Endodermal cell (in vitro differentiated cells): ENCODE data around the gene TBXA2R. TPM values are rescaled to one million over a fixed set of nuclear protein-coding genes. Genes with fewer than 3 reads are reported as not detected.

Experiments
- DNase-seq: peaks from one replicate; pipeline ENCODE4 v3.0.0-alpha.2; 2017
- H3K27ac ChIP-seq: 2 replicates; pipeline ENCODE4 v1.5.1; 2013; ENCODE audit warnings: mild to moderate bottlenecking, low read depth, low read length, moderate library complexity
- H3K27me3 ChIP-seq: 2 replicates; pipeline ENCODE4 v1.6.1; 2013; ENCODE audit warnings: mild to moderate bottlenecking, low read length, moderate library complexity; ENCODE audit not compliant: insufficient read depth, control insufficient read depth, poor library complexity, severe bottlenecking
- H3K36me3 ChIP-seq: 2 replicates; pipeline ENCODE4 v1.7.0; 2013; ENCODE audit warnings: mild to moderate bottlenecking, low read length, moderate library complexity; ENCODE audit not compliant: control insufficient read depth, insufficient read depth
- H3K4me1 ChIP-seq: one replicate; pipeline ENCODE4 v1.7.0; 2013; ENCODE audit warnings: low read length; ENCODE audit not compliant: control insufficient read depth, insufficient read depth
- H3K4me3 ChIP-seq: 2 replicates; pipeline ENCODE4 v1.5.1; 2013; ENCODE audit warnings: mild to moderate bottlenecking, low read length, moderate library complexity
- H3K9ac ChIP-seq: 2 replicates; pipeline ENCODE4 v1.6.1; 2013; ENCODE audit warnings: mild to moderate bottlenecking, low read length, moderate library complexity; ENCODE audit not compliant: poor library complexity, severe bottlenecking; ENCODE audit errors: extremely low read depth
- H3K9me3 ChIP-seq: 2 replicates; pipeline ENCODE4 v1.6.1; 2013; ENCODE audit warnings: mild to moderate bottlenecking, low read length, moderate library complexity; ENCODE audit not compliant: control insufficient read depth
- H3K27ac Mint-ChIP-seq: 2 replicates; pipeline ENCODE4 v1.8.0; 2020; ENCODE audit warnings: mixed read lengths
- H3K27me3 Mint-ChIP-seq: 2 replicates; pipeline ENCODE4 v1.8.0; 2021; ENCODE audit warnings: mild to moderate bottlenecking, mixed read lengths; ENCODE audit not compliant: insufficient read depth
- H3K36me3 Mint-ChIP-seq: 2 replicates; pipeline ENCODE4 v1.8.0; 2020; ENCODE audit warnings: low read depth, mixed read lengths
- H3K4me1 Mint-ChIP-seq: 2 replicates; pipeline ENCODE4 v1.8.0; 2020; ENCODE audit warnings: mixed read lengths
- H3K4me3 Mint-ChIP-seq: 2 replicates; pipeline ENCODE4 v1.8.0; 2020; ENCODE audit warnings: mild to moderate bottlenecking, moderate library complexity, mixed read lengths
- H3K9me3 Mint-ChIP-seq: 2 replicates; pipeline ENCODE4 v1.8.0; 2020; ENCODE audit warnings: mild to moderate bottlenecking, mixed read lengths
- CTCF ChIP-seq: fragments of 200-600 bp; sonication (generic); conservative IDR thresholded peaks from 2 replicates; pipeline ENCODE4 v1.5.0; 2021; ENCODE audit warnings: antibody characterized with exemption, mild to moderate bottlenecking
- WGBS, 2 experiments: methylation state at CpG; one replicate each; pipeline versions ENCODE4 v1.1.5 to v1.1.7; 2013; ENCODE audit warnings: missing lambda C conversion rate in 2 of 2, mixed read lengths in 1 of 2; ENCODE audit not compliant: insufficient coverage in 1 of 2, insufficient read length in 1 of 2; 5-methylcytosine and 5-hydroxymethylcytosine counted together
- total RNA-seq, 2 donors: library from RNA; stranded (reverse); fragmentation: NEBNext Ultra II Directional in 1 of 2; extraction: Animal tissue kit (Norgen Biotek cat#: 25700) in 1 of 2; gene quantifications; 2 replicates in 1 of 2; 3 replicates in 1 of 2; pipeline ENCODE4 v1.2.1, GENCODE V29; 2021

Gene TBXA2R
- total RNA-seq, 2 donors from 2014 or later: 0.29 to 0.42 TPM

GRCh38 chr19:3642296-3642695, 35.6 kb upstream of the TBXA2R start:
- no peaks in the 10 kb centered on the region for H3K27me3 Mint-ChIP-seq

GRCh38 chr19:3641515-3642269, 35.0 kb upstream of the TBXA2R start:
- Histone ChIP-seq H3K27me3 (no peaks in the 10 kb centered on the region), H3K9me3 (no peaks in the 10 kb centered on the region), H3K27ac (no peak overlapping the region), H3K9ac (no peak overlapping the region), H3K36me3 (peaks cover 22% of the 10 kb centered on the region), H3K4me1 (no peaks in the 10 kb centered on the region), H3K4me3 (no peak overlapping the region)
- Mint-ChIP-seq H3K4me1 (no peaks in the 10 kb centered on the region), H3K36me3 (peaks cover 36% of the 10 kb centered on the region), H3K27me3 (no peaks in the 10 kb centered on the region), H3K27ac (no peak overlapping the region), H3K4me3 (no peak overlapping the region), H3K9me3 (no peaks in the 10 kb centered on the region)
- WGBS, 2 experiments: 94 to 97% methylated on average over 24 to 28 of the region's 28 CpGs
- no peak for DNase-seq
- TF ChIP-seq CTCF: no peak

More at GRCh38 chr19:3642296-3642695, 35.6 kb upstream of the TBXA2R start:
- Histone ChIP-seq H3K27ac (no peak overlapping the region), H3K9me3 (no peaks in the 10 kb centered on the region), H3K36me3 (peaks cover 22% of the 10 kb centered on the region), H3K27me3 (no peaks in the 10 kb centered on the region), H3K4me1 (no peaks in the 10 kb centered on the region), H3K4me3 (no peak overlapping the region), H3K9ac (no peak overlapping the region)
- TF ChIP-seq CTCF: no peak
- H3K4me3 Mint-ChIP-seq: no peak overlapping the region
- H3K4me1 Mint-ChIP-seq: no peaks in the 10 kb centered on the region
- WGBS, 2 experiments: 89 to 95% methylated on average over 14 to 17 of the region's 17 CpGs
- no peaks in the 10 kb centered on the region for H3K9me3 Mint-ChIP-seq
- no peak overlapping the region for H3K27ac Mint-ChIP-seq
- H3K36me3 Mint-ChIP-seq: peaks cover 35% of the 10 kb centered on the region
- DNase-seq: no peak

- H3K4me3 Mint-ChIP-seq: no peak overlapping the region
- H3K9me3 Mint-ChIP-seq: no peaks in the 10 kb centered on the region
- H3K9me3 ChIP-seq: no peaks in the 10 kb centered on the region
- WGBS, 2 experiments: 96 to 98% methylated on average over 6 to 13 of the region's 13 CpGs
- H3K36me3 Mint-ChIP-seq: peaks cover 35% of the 10 kb centered on the region
- DNase-seq: no peak
- peaks cover 13% of the 10 kb centered on the region for H3K36me3 ChIP-seq
- no peaks in the 10 kb centered on the region for H3K27me3 ChIP-seq
- no peaks in the 10 kb centered on the region for H3K27me3 Mint-ChIP-seq
- H3K4me3 ChIP-seq: no peak overlapping the region
- H3K27ac Mint-ChIP-seq: no peak overlapping the region
- H3K9ac ChIP-seq: no peak overlapping the region
- no peak overlapping the region for H3K27ac ChIP-seq
- H3K4me1 ChIP-seq: no peaks in the 10 kb centered on the region
- H3K4me1 Mint-ChIP-seq: no peaks in the 10 kb centered on the region
- no peak for TF ChIP-seq CTCF
Observed at GRCh38 chr19:3639479-3639878, 32.8 kb upstream of the TBXA2R start.
